ENCODE data around the gene PEAR1.

The PEAR1 gene

DNA sequence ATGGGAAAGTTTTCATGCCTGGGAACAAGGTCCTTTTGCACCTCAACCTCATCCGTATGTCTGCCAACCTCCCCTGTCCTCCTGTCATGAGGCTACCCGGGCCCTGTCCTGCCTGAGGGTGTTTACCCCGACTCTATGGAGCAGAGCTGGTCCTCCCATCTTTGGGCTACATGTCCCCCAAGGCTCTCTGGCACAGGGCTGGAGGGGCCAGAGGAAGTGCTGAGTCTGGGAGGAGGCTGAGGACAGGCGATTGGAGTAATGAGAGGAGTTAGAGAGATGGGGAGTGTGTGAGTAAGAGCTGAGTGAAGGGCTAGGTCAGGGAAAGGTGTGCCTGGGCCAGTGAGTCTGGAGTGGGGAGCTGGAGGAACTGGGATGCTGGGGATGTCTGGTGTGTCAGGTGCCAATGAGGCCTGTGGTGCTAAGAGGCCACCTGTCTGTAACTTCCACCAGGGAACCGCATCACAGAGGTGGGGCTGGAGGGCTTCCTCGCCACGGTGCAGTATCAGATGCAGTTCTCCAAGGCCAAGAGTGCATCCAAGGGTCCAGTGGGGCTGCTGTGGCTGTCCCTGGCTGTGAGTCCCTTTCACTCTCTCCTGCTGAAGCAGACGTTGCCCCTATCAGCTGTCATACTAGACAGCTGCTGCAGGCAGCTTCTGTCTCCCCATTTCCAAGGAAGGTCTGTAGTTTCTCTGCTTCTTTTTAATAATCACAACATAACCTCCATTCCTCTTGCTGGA, 38.6 kb downstream of the PEAR1 start:
- Histone ChIP-seq H3K36me3 (ENCODE audit: control insufficient read depth in 5 of 5, insufficient read depth in 5 of 5, low read length in 5 of 5) (peaks cover 0 to 24% (median 21%) of the 10 kb centered on the region in 5 donors), H3K9ac (ENCODE audit: low read length in 5 of 5) (peak overlapping the region in 1 of 5 donors; percentile 9), H3K4me3 (ENCODE audit: low read depth in 1 of 5, low read length in 5 of 5) (peak overlapping the region in 3 of 5 donors; percentile 45 to 53 (median 49))

GRCh38 chr1:156933136-156933535, 39.6 kb downstream of the PEAR1 start:
- Histone ChIP-seq H3K36me3 (ENCODE audit: control insufficient read depth in 5 of 5, insufficient read depth in 5 of 5, low read length in 5 of 5) (peaks cover 0 to 34% (median 30%) of the 10 kb centered on the region in 5 donors), H3K27ac (ENCODE audit: low read depth, low read length) (no peak overlapping the region), H3K4me3 (ENCODE audit: low read depth in 1 of 5, low read length in 5 of 5) (no peak overlapping the region), H3K9ac (ENCODE audit: low read length in 5 of 5) (no peak overlapping the region), H3K4me1 (ENCODE audit: control insufficient read depth in 5 of 5, insufficient read depth in 5 of 5, low read length in 5 of 5) (peaks cover 0 to 12% (median 9%) of the 10 kb centered on the region in 5 donors), H3K9me3 (ENCODE audit: control insufficient read depth in 5 of 5, low read length in 5 of 5) (no peaks in the 10 kb centered on the region), H3K27me3 (ENCODE audit: control insufficient read depth in 5 of 5, insufficient read depth in 4 of 5, low read length in 5 of 5) (peaks cover under 1 to 14% (median 8%) of the 10 kb centered on the region in 5 donors)

More for the DNA sequence above, 38.6 kb downstream of the PEAR1 start:
- peaks cover 0 to 22% (median 18%) of the 10 kb centered on the region in 5 donors for H3K4me1 ChIP-seq (ENCODE audit: control insufficient read depth in 5 of 5, insufficient read depth in 5 of 5, low read length in 5 of 5)
- peaks cover 8 to 24% (median 17%) of the 10 kb centered on the region in 5 donors for H3K27me3 ChIP-seq (ENCODE audit: control insufficient read depth in 5 of 5, insufficient read depth in 4 of 5, low read length in 5 of 5)
- no peak overlapping the region for H3K27ac ChIP-seq (ENCODE audit: low read depth, low read length)
- no peaks in the 10 kb centered on the region for H3K9me3 ChIP-seq (ENCODE audit: control insufficient read depth in 5 of 5, low read length in 5 of 5)

GRCh38 chr1:156935505-156936128, 42.1 kb downstream of the PEAR1 start:
- Histone ChIP-seq H3K27ac (ENCODE audit: low read depth, low read length) (no peak overlapping the region), H3K4me1 (ENCODE audit: control insufficient read depth in 5 of 5, insufficient read depth in 5 of 5, low read length in 5 of 5) (peaks cover 0 to 12% (median 9%) of the 10 kb centered on the region in 5 donors), H3K4me3 (ENCODE audit: low read depth in 1 of 5, low read length in 5 of 5) (no peak overlapping the region), H3K9me3 (ENCODE audit: control insufficient read depth in 5 of 5, low read length in 5 of 5) (no peaks in the 10 kb centered on the region), H3K9ac (ENCODE audit: low read length in 5 of 5) (no peak overlapping the region), H3K27me3 (ENCODE audit: control insufficient read depth in 5 of 5, insufficient read depth in 4 of 5, low read length in 5 of 5) (no peaks in the 10 kb centered on the region), H3K36me3 (ENCODE audit: control insufficient read depth in 5 of 5, insufficient read depth in 5 of 5, low read length in 5 of 5) (peaks cover 0 to 59% (median 54%) of the 10 kb centered on the region in 5 donors)

DNA sequence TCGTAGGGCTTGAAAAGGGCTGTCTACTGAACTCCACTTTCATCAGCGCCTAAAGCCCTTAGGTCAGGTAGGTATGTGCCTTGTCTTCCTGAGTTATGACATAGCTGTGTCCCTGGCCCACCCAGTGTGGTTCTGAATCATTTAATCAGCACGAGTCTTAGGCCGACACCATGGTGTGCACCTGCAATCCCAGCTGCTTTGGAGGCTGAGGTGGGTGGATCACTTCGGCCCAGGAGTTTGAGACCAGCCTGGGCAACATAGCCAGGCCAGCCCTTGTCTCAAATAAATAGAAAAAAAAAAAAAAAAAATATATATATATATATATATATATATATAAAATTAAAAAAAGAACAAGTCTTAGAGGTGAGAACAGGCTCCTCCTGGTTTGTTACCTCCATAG, 42.7 kb downstream of the PEAR1 start:
- Histone ChIP-seq H3K4me1 (ENCODE audit: control insufficient read depth in 5 of 5, insufficient read depth in 5 of 5, low read length in 5 of 5) (peaks cover 0 to 9% (median 8%) of the 10 kb centered on the region in 5 donors), H3K9ac (ENCODE audit: low read length in 5 of 5) (no peak overlapping the region), H3K27me3 (ENCODE audit: control insufficient read depth in 5 of 5, insufficient read depth in 4 of 5, low read length in 5 of 5) (no peaks in the 10 kb centered on the region), H3K36me3 (ENCODE audit: control insufficient read depth in 5 of 5, insufficient read depth in 5 of 5, low read length in 5 of 5) (peaks cover 0 to 65% (median 60%) of the 10 kb centered on the region in 5 donors), H3K9me3 (ENCODE audit: control insufficient read depth in 5 of 5, low read length in 5 of 5) (no peaks in the 10 kb centered on the region), H3K4me3 (ENCODE audit: low read depth in 1 of 5, low read length in 5 of 5) (no peak overlapping the region), H3K27ac (ENCODE audit: low read depth, low read length) (no peak overlapping the region)

DNA sequence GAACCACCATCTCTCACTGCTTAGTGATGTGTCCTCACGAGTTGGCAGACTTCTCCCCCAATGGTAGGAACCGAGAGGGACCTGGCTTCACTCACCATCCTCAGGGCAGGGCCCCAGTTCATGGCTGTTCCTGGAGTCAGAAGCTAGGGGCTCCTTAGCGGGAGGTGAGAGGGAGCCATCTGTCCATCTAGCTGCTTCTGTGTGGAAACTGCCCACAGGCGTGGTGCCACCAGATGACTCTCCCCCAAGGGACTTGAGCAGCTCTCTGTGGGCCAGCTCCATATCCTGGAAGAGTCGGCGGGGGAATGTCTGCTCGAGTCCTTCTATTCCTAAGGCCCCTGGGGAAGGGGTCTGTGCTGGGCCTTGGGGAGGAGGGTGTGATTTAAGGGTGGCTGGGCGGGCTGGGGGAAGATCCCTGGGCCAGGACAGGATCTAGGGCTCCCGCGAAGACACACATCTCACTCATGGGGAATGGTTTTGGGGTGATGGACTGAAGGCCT, 43.3 kb downstream of the PEAR1 start:
- H3K36me3 ChIP-seq (ENCODE audit: control insufficient read depth in 5 of 5, insufficient read depth in 5 of 5, low read length in 5 of 5) = peaks cover 0 to 70% (median 66%) of the 10 kb centered on the region in 5 donors
- no peak overlapping the region for H3K27ac ChIP-seq (ENCODE audit: low read depth, low read length)
- H3K4me3 ChIP-seq (ENCODE audit: low read depth in 1 of 5, low read length in 5 of 5) = no peak overlapping the region

DNA sequence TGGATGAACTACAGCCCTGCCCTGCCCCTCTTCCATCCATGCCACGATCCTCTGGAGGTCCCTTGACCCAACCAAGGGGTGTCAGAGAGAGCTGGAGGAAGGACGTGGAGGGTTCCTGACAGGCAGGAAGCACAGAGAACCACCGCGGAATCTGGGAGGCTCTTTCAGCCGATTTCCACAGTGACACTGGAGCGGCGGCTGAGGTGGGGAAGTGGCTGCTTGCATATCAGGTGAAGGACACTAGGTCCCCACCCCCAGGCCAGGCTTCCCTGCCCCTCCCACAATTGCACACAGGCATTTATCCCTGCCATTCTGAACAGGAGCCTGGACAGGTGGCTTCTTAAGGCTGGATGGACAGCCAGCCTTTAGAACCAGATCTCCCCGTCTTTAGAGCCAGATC, 44.4 kb downstream of the PEAR1 start:
- Histone ChIP-seq H3K4me3 (ENCODE audit: low read depth in 1 of 5, low read length in 5 of 5) (no peak overlapping the region), H3K4me1 (ENCODE audit: control insufficient read depth in 5 of 5, insufficient read depth in 5 of 5, low read length in 5 of 5) (no peaks in the 10 kb centered on the region), H3K27ac (ENCODE audit: low read depth, low read length) (no peak overlapping the region), H3K36me3 (ENCODE audit: control insufficient read depth in 5 of 5, insufficient read depth in 5 of 5, low read length in 5 of 5) (peaks cover 0 to 81% (median 77%) of the 10 kb centered on the region in 5 donors), H3K9me3 (ENCODE audit: control insufficient read depth in 5 of 5, low read length in 5 of 5) (no peaks in the 10 kb centered on the region), H3K27me3 (ENCODE audit: control insufficient read depth in 5 of 5, insufficient read depth in 4 of 5, low read length in 5 of 5) (no peaks in the 10 kb centered on the region), H3K9ac (ENCODE audit: low read length in 5 of 5) (no peak overlapping the region)

More for the DNA sequence above, 43.3 kb downstream of the PEAR1 start:
- no peaks in the 10 kb centered on the region for H3K27me3 ChIP-seq (ENCODE audit: control insufficient read depth in 5 of 5, insufficient read depth in 4 of 5, low read length in 5 of 5)
- H3K9me3 ChIP-seq (ENCODE audit: control insufficient read depth in 5 of 5, low read length in 5 of 5) = no peaks in the 10 kb centered on the region
- H3K9ac ChIP-seq (ENCODE audit: low read length in 5 of 5) = no peak overlapping the region
- H3K4me1 ChIP-seq (ENCODE audit: control insufficient read depth in 5 of 5, insufficient read depth in 5 of 5, low read length in 5 of 5) = peaks cover 0 to 3% (median 2%) of the 10 kb centered on the region in 5 donors

DNA sequence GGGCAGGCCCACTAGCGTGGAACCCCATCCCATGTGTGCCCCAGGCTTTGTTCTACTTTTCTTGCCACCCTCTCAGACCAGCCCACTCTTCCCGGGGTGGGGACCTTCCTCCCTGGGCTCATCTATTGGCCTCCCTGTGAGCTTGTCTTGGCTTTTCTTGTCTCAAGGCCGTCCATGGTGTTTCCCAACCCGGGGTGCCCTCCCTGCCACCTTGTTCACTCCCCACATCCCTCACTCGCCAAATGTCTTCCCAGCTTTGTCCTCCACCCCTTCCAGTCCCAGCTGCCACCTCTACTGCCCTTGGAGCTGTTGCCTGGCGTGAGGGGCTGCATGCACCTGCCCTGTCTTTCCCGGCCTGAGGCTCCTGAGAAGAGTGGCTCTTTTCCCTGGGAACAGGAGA, 45.3 kb downstream of the PEAR1 start:
- Histone ChIP-seq H3K4me1 (ENCODE audit: control insufficient read depth in 5 of 5, insufficient read depth in 5 of 5, low read length in 5 of 5) (no peaks in the 10 kb centered on the region), H3K27me3 (ENCODE audit: control insufficient read depth in 5 of 5, insufficient read depth in 4 of 5, low read length in 5 of 5) (no peaks in the 10 kb centered on the region), H3K9me3 (ENCODE audit: control insufficient read depth in 5 of 5, low read length in 5 of 5) (no peaks in the 10 kb centered on the region), H3K36me3 (ENCODE audit: control insufficient read depth in 5 of 5, insufficient read depth in 5 of 5, low read length in 5 of 5) (peaks cover 0 to 91% (median 85%) of the 10 kb centered on the region in 5 donors), H3K4me3 (ENCODE audit: low read depth in 1 of 5, low read length in 5 of 5) (no peak overlapping the region), H3K9ac (ENCODE audit: low read length in 5 of 5) (no peak overlapping the region), H3K27ac (ENCODE audit: low read depth, low read length) (no peak overlapping the region)

GRCh38 chr1:156939786-156940334, 46.3 kb downstream of the PEAR1 start:
- Histone ChIP-seq H3K27me3 (ENCODE audit: control insufficient read depth in 5 of 5, insufficient read depth in 4 of 5, low read length in 5 of 5) (no peaks in the 10 kb centered on the region), H3K36me3 (ENCODE audit: control insufficient read depth in 5 of 5, insufficient read depth in 5 of 5, low read length in 5 of 5) (peaks cover 0 to 98% (median 96%) of the 10 kb centered on the region in 5 donors), H3K27ac (ENCODE audit: low read depth, low read length) (no peak overlapping the region), H3K4me1 (ENCODE audit: control insufficient read depth in 5 of 5, insufficient read depth in 5 of 5, low read length in 5 of 5) (no peaks in the 10 kb centered on the region), H3K9ac (ENCODE audit: low read length in 5 of 5) (no peak overlapping the region), H3K4me3 (ENCODE audit: low read depth in 1 of 5, low read length in 5 of 5) (no peak overlapping the region), H3K9me3 (ENCODE audit: control insufficient read depth in 5 of 5, low read length in 5 of 5) (no peaks in the 10 kb centered on the region)

- Histone ChIP-seq H3K9ac (ENCODE audit: low read length in 5 of 5) (no peak overlapping the region), H3K27me3 (ENCODE audit: control insufficient read depth in 5 of 5, insufficient read depth in 4 of 5, low read length in 5 of 5) (no peaks in the 10 kb centered on the region), H3K4me1 (ENCODE audit: control insufficient read depth in 5 of 5, insufficient read depth in 5 of 5, low read length in 5 of 5) (no peaks in the 10 kb centered on the region), H3K9me3 (ENCODE audit: control insufficient read depth in 5 of 5, low read length in 5 of 5) (no peaks in the 10 kb centered on the region), H3K4me3 (ENCODE audit: low read depth in 1 of 5, low read length in 5 of 5) (no peak overlapping the region), H3K27ac (ENCODE audit: low read depth, low read length) (no peak overlapping the region), H3K36me3 (ENCODE audit: control insufficient read depth in 5 of 5, insufficient read depth in 5 of 5, low read length in 5 of 5) (peaks cover 0 to 100% (median 98%) of the 10 kb centered on the region in 5 donors)
These were observed 48.2 kb downstream of the PEAR1 start for GRCh38 chr1:156941675-156942074.

DNA sequence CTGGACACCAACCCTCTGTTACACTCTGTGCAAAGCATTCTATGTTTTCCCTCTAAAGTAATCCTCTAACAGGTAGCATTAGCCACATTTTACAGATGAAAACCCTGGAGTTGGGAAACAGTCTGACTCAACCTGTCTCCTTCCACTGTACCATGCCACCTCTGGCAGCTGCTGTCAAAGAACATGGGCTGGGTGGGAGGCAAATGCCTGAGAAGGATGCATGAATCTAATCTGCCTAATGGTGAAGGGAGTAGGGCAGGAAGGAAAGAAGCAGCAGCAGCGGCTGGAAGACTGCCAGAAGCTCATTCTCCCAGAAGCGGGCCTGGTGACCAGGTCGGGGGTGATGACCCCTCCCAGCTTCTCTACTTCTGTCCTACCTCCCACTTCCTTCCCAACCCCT, 48.7 kb downstream of the PEAR1 start:
- Histone ChIP-seq H3K9ac (ENCODE audit: low read length in 5 of 5) (no peak overlapping the region), H3K4me1 (ENCODE audit: control insufficient read depth in 5 of 5, insufficient read depth in 5 of 5, low read length in 5 of 5) (no peaks in the 10 kb centered on the region), H3K4me3 (ENCODE audit: low read depth in 1 of 5, low read length in 5 of 5) (no peak overlapping the region), H3K9me3 (ENCODE audit: control insufficient read depth in 5 of 5, low read length in 5 of 5) (no peaks in the 10 kb centered on the region), H3K27ac (ENCODE audit: low read depth, low read length) (no peak overlapping the region), H3K27me3 (ENCODE audit: control insufficient read depth in 5 of 5, insufficient read depth in 4 of 5, low read length in 5 of 5) (no peaks in the 10 kb centered on the region), H3K36me3 (ENCODE audit: control insufficient read depth in 5 of 5, insufficient read depth in 5 of 5, low read length in 5 of 5) (peaks cover 0 to 100% (median 98%) of the 10 kb centered on the region in 5 donors)

Measured in subcutaneous abdominal adipose tissue (tissue), 5 donors.